Activated CD8-positive, alpha-beta memory T cell treated with anti-CD3 and anti-CD28 coated beads, Interleukin-2, amount 50 U/mL, for 24 hours (primary cell): ENCODE data around the gene KDM4C.

Experiments
- DNase-seq: peaks from one replicate; pipeline ENCODE4 v3.0.0-alpha.2; 2020; ENCODE audit errors: extremely low read depth

The KDM4C gene

DNA sequence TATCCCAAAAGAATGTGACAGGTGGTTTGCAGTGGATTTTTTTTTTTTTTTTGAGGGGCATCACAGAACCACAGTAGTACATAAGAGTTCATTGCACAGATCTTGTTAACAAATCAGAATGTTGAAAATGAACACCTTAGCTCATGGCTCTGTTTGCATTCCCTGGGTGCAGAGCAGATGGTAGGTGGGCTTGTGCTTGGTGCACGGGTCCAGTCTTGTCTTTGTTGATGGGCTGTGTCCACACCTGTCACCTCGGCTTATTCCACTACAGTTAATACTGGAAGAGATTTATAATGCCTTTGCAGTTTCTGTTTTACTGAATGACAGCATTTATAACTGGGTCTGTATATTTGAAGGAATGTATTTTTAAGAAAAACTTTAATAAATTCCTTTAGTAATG, 146.6 kb downstream of the KDM4C start:
- no peak for DNase-seq

GRCh38 chr9:6905850-6906375, 148.1 kb downstream of the KDM4C start:
- no peak for DNase-seq

- no peak for DNase-seq
These were observed 150.1 kb downstream of the KDM4C start for GRCh38 chr9:6907772-6908381.

DNA sequence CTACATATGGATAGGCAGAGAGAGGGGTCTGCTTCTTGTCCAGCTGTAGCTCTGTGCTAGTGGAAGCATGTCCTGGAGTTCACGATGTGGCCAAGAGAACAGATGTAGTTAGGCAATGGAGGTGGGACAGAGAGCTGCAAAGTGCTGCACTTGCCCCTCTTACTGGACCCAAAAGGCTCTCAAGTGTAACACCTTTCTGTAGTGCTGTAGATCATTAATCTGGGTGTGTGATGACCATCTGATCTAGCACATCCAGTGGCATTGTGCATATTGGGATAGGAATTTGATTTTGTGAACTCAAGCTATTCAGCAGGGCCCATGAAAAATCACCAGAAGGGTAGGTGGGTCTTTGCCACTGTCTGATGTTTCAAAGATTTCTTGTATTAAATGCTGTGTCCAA, 151.4 kb downstream of the KDM4C start:
- no peak for DNase-seq

DNA sequence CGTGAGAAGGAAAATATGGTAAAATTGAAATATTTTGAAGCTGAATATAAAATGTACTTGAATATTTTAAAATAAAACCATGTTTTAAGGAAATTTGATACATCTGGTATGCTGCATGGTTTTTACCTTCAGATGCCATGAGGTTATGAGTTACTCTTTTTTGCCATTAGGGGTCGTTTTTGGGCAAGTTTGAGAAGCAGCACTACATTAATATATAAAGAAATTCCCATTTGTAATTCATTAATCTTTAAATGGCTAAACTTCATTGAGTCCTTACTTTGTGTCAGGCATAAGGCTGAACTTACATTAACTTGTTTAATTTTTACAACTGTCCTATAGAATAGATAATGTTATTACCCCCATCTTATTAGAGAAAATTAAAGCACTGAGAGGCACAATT, 152.3 kb downstream of the KDM4C start:
- DNase-seq = no peak

- DNase-seq = no peak
These were observed 152.7 kb downstream of the KDM4C start for GRCh38 chr9:6910497-6910896.

GRCh38 chr9:6911901-6912638, 154.3 kb downstream of the KDM4C start:
- no peak for DNase-seq

GRCh38 chr9:6915635-6916034, 157.9 kb downstream of the KDM4C start:
- DNase-seq = no peak

DNA sequence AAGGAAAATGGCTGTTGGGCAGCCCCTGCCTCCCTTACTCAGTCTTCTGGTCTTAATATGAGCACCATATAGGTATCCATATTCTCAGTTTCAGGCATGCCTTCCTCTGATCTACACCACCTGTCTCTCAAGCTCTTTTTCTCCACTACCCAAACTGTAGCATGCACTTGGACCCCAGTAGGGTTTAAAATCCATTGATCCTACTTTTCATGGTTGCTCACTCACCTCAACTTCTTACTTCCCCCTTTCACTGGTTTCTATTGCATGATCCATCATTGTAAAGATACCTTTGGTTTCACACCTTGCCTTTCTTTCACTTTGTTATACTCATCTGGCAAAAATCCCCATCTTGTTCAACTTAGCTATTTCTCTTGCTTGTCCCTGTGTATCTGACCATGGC, 159.4 kb downstream of the KDM4C start:
- no peak for DNase-seq

DNA sequence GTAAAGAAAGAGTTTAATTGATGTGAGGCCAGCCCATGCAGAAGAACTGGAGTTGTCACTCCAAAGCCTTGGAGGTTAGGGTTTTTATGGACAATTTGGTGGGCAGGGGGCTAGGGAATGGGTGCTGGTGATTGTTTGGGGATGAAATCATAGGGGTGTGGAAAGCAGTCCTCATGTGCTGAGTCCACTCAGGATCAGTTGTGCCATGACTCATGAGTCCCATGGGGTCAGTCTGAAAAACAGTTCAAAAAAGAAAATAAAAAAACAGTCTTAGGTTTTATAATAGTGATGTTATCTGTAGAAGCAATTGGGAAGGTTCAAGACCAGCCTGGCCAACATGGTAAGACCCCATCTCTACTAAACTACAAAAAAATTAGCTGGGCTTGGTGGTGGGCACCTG, 162.3 kb downstream of the KDM4C start:
- no peak for DNase-seq

GRCh38 chr9:6921315-6921714, 163.5 kb downstream of the KDM4C start:
- no peak for DNase-seq

GRCh38 chr9:6922124-6922676, 164.4 kb downstream of the KDM4C start:
- DNase-seq = no peak

DNA sequence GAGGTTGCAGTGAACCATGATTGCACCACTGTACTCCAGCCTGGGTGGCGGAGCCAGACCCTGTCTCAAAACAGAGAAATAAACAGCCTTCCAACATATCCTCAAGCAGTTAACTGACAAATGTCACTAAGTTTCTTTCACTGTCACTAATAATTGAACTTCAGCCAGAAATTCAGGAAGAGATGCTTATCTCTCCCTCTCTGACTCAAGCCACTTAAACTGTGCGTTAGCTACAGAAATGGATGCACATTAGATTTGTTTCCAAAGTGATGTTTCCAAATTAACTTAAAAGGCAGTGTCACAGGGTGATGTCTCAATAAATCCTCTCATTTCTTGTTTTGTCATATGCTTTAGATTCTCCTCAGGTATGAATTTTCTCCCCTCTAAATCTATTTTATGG, 164.9 kb downstream of the KDM4C start:
- no peak for DNase-seq

DNA sequence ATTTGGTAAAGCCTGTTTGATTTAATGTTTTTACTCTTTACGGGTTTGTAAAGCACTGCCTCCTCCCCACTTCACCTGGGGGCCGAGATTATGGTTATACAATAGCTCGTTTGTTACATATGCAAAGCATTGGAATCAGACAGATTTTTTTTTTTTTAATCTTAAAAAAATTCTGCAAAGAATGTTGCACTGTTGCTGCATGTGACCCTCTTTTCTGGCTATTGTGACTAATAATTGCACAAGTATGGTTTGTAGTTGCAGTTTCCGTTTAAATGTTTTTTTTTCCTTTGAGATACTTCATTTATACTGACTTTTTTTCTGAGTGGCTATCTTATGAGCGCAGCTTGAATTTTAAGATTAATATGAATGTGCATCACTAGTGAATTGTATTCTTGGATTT, 165.3 kb downstream of the KDM4C start:
- DNase-seq = no peak

GRCh38 chr9:6924149-6924548, 166.4 kb downstream of the KDM4C start:
- DNase-seq = no peak

DNA sequence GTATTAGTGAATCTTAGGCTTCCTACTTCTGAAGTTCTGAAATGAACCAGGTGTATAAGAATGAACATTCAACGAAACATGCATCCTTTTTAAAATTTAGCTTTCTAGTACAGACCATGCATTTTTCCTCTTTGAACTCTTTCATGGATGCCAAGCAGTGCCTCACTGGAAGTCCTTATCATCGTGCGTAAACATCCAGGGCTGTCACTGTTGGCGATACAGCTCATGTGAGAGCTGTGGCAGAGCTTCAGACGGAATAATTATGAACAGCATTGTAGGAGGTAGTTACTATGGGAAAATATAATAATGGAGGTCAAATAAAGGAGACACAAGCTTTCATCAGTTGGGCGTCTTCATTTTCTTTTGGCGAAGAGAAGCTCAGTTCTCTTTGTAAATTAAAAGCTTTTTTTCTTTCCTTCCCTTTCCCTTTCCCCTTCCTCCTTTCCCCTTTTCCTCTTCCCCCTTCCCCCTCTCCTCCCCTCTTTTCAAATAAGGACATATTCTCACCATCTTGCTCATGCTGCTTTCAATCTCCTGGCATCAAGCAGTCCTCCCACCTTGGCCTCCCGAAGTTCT, 167.3 kb downstream of the KDM4C start:
- no peak for DNase-seq

DNA sequence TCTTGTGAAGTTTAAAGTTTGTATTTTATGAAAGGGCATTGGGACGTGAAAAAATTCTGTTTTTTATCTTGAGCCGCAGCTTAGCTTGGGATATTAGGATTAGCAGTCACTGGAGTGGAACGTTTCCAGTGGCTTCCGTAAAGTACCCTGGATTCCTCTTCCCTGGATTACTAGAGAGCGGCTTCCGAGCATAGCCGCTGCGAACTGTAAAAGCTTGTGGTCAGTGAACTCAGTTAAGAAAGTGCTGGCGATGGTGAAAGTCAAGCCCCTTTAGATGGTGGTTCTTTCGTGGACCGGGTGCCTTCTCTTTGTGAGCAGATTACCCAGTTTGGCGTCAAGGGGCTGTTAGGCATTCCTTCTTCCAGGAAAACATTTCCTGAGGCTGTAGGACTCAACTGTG, 168.1 kb downstream of the KDM4C start:
- DNase-seq = no peak

GRCh38 chr9:6926436-6926835, 168.7 kb downstream of the KDM4C start:
- no peak for DNase-seq

DNA sequence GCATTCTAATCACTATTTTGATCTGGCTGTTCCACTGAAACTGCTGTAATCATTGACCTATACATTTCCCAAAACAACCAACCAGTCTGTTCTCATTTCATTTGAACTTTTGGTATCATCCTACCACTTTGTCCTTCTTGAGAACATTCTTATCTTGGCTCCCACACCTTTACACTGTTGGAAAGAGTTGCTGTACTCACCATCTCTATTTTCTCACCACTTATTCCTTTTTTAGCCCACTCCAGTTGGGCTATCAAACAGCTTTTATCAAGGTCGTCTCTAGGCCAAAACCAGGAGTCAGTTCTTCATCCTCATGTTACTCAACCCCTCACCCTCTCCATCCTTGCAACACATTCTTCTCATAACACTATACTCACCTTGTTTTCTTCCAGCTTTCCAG, 170.1 kb downstream of the KDM4C start:
- no peak for DNase-seq

DNA sequence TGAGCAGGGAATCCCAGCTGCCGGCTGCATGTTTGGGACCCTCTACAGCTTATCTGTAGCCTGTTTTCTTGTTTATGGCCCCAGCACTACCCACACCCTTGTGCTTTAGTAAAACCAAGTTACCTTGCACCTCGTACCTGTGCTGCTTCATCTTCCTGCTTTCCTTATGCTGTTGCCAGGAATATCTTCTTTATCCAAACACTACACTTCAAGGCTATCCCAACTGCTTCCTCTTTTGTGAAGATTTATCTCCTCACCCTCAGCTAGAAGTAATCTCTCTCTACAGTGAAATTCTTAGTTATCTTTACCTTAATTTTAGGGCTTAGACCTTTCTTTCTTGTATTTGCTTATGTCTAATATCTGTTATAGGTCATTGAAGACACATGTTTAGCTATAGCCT, 171.1 kb downstream of the KDM4C start:
- no peak for DNase-seq

- no peak for DNase-seq
These were observed 171.9 kb downstream of the KDM4C start for GRCh38 chr9:6929441-6930215.

GRCh38 chr9:6930827-6931226, 173.1 kb downstream of the KDM4C start:
- no peak for DNase-seq
